DMS 273 (cell line): ENCODE measurements around the gene ANTKMT.
A peak's percentile ranks its signal among the peaks of the same experiment; 100 is the strongest.
"Not testable (repeated sequence)": the region's sequence is repeated elsewhere in the genome, so short reads cannot be mapped to it uniquely, and the experiment has no call there.

ENCODE experiments used
- DNase-seq: peaks from one replicate; lab custom pipeline; 2025; ENCODE audit not compliant: unreplicated experiment; lab: John Stamatoyannopoulos, UW

Gene ANTKMT

GRCh38 chr16:740459-740763 is 19.5 kb downstream of the ANTKMT start:
- DNase-seq, result no peak

GRCh38 chr16:740764-741505 is 20.0 kb downstream of the ANTKMT start, which contains the start of gene CIAO3:
Gene CIAO3 (minus strand): TSS chr16:740997. CDS start chr16:740985, 12 bp downstream.
- peak; percentile 97 for DNase-seq

GRCh38 chr16:741986-742629 is 21.2 kb downstream of the ANTKMT start:
- DNase-seq, result no peak

GRCh38 chr16:742894-743293 is 21.9 kb downstream of the ANTKMT start:
- not testable (repeated sequence) for DNase-seq

GRCh38 chr16:743794-744500 is 23.0 kb downstream of the ANTKMT start:
- no peak for DNase-seq

- peak; percentile 46 for DNase-seq
Observed at GRCh38 chr16:745739-746138, 24.8 kb downstream of the ANTKMT start.

- no peak for DNase-seq
Observed at GRCh38 chr16:746637-747036, 25.7 kb downstream of the ANTKMT start.

- DNase-seq, result no peak
Observed at GRCh38 chr16:747978-748746, 27.2 kb downstream of the ANTKMT start.

DNA sequence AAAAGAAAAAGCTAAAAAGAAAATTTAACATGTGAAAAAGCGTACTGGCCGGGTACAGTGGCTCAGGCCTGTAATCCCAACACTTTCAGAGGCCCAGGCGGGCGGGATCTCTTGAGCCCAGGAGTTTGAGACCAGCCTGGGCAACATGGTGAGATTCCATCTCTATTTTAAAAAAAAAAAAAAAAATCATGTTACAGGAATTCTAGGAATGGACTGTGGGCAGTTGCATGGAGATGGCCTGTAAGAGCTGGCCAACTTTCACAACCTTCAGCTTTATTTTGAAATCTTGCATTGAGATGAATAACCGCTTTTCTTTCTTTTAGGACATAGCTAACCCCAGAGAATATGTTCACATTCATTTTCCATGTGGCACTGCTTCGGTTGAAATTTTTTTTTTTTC is 28.1 kb downstream of the ANTKMT start:
- DNase-seq, result no peak

DNA sequence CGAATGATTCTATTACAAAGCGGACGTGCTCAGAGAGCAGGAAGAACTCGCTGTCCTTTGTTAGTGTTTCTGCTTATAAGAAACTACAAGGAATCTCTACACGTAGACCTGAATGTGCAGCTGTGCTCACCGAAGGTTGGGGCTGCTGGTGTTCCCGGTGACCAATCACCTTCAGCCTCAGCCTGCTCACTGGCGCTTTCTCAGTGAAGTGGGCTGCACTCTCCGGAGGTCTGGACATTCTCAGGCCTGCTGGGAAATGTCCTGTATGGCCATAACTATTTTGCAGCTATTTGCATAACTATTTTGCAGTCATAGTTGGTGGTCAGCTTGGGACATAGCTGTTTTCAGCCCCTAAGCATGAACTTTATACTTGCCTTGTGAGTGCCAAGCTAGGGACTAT is 29.5 kb downstream of the ANTKMT start:
- DNase-seq, result no peak

- no peak for DNase-seq
Observed at GRCh38 chr16:751152-752006, 30.4 kb downstream of the ANTKMT start.

DNA sequence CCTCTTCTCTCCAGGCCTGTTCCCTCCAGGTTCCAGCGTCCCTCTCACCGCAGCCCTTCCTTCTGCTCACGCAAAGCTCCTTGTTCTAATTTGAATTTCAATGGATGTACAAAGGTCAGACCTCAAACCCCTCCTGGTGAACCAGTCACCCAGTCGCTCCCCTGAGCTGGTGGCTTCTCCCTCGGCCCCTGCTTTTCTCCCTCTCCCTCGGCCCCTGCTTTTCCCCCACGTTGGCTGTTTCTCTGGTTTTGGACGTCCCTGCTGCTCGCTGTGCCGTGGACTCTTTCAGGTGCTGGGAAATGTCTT is 31.0 kb downstream of the ANTKMT start:
- DNase-seq, result no peak

GRCh38 chr16:754121-754607 is 33.2 kb downstream of the ANTKMT start:
- not testable (repeated sequence) for DNase-seq

DNA sequence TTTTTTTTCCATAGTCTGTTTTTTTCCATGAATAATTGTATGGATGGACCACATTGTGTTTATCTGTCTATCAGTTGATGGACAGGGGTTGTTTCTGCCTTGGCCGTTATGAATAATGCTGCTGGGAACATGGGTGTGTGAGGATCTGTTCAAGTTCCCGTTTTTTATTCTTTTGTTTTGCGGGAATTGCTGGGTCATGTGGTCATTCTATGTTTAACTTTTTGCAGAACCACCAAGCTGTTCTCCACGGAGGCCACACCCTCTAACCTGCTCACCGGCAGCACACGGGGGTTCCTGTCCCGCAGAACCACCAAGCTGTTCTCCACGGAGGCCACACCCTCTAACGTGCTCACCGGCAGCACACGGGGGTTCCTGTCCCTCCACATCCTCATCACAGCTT is 33.7 kb downstream of the ANTKMT start:
- DNase-seq, result no peak

GRCh38 chr16:756428-756827 is 35.5 kb downstream of the ANTKMT start:
- no peak for DNase-seq

DNA sequence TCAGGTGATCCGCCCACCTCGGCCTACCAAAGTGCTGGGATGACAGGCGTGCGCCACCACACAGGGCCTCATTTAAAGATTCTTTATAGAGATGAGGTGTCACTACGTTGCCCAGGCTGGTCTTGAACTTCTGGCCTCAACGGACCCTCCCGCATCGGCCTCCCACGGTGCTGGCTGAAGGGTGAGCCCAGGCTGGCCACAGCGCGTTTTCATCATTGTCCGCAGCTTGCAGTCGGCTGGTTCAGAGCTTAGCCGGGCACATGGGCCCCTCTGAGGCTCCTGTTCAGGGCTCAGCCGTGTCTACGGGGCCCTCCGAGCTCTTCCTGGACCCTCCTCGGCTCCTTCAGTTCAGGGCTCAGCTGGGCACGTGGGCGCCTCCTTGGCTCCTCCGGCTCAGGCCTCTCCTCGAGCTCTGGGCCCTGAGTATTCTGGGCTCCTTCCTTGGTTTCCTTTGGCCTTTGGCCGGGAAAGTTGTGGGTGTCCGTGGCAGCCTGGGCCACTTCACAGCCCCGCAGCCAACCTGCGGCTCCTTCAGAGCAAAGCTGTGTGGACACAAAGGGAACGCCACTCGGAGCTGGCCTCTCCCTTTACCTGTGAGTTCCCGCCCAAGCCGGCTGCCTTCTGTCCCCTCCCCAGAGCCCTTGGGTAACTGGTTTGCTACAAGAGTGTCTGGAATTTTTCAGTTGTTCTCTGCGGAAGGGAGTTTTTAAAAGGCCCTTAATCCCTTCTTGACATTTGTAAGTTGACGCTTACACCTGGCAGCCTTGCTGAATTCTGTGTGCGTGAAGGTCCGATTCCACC is 38.4 kb downstream of the ANTKMT start:
- no peak for DNase-seq

- DNase-seq, result no peak
Observed at GRCh38 chr16:760065-760464, 39.1 kb downstream of the ANTKMT start.

GRCh38 chr16:760545-761343 is 39.8 kb downstream of the ANTKMT start, which contains the start of gene MSLN:
Gene MSLN (plus strand): TSS chr16:760734. CDS start chr16:762681, 1,947 bp downstream.
- no peak for DNase-seq
